ENCODE data around the gene CCDC146.

CCDC146 gene

GRCh38 chr7:77181015-77181595, 58.7 kb downstream of the CCDC146 start:
- Histone ChIP-seq H3K27ac (ENCODE audit: low read depth, low read length) (no peak overlapping the region), H3K4me3 (ENCODE audit: low read depth, low read length) (no peak overlapping the region), H3K36me3 (ENCODE audit: control insufficient read depth, insufficient read depth, low read length) (no peaks in the 10 kb centered on the region), H3K27me3 (ENCODE audit: control insufficient read depth, insufficient read depth, low read length) (no peaks in the 10 kb centered on the region), H3K9ac (ENCODE audit: low read length) (no peak overlapping the region), H3K9me3 (ENCODE audit: control insufficient read depth, insufficient read depth, low read depth, low read length) (no peaks in the 10 kb centered on the region), H3K4me1 (ENCODE audit: control insufficient read depth, insufficient read depth, low read length) (no peaks in the 10 kb centered on the region)

DNA sequence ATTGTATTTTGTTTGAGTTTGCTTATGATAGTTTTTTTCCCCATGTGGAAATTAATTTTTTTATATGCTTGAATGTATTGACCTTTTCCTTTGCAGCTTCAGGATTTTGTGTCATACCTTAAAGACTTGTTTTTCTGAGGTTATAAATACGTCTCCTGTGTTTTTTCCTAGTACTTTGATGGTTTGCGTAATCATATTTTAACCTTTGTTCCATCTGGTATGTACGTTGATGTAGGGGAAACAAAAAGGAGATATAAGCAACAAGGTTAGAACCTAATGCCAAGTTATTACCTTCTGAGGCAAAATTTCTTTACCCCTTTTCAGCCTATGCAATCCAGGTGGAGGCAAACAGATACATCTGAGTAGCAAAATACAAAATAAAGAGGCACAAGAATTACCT, 59.3 kb downstream of the CCDC146 start:
- Histone ChIP-seq H3K9me3 (ENCODE audit: control insufficient read depth, insufficient read depth, low read depth, low read length) (no peaks in the 10 kb centered on the region), H3K27me3 (ENCODE audit: control insufficient read depth, insufficient read depth, low read length) (no peaks in the 10 kb centered on the region), H3K4me1 (ENCODE audit: control insufficient read depth, insufficient read depth, low read length) (no peaks in the 10 kb centered on the region), H3K27ac (ENCODE audit: low read depth, low read length) (no peak overlapping the region), H3K36me3 (ENCODE audit: control insufficient read depth, insufficient read depth, low read length) (no peaks in the 10 kb centered on the region), H3K9ac (ENCODE audit: low read length) (no peak overlapping the region), H3K4me3 (ENCODE audit: low read depth, low read length) (no peak overlapping the region)

DNA sequence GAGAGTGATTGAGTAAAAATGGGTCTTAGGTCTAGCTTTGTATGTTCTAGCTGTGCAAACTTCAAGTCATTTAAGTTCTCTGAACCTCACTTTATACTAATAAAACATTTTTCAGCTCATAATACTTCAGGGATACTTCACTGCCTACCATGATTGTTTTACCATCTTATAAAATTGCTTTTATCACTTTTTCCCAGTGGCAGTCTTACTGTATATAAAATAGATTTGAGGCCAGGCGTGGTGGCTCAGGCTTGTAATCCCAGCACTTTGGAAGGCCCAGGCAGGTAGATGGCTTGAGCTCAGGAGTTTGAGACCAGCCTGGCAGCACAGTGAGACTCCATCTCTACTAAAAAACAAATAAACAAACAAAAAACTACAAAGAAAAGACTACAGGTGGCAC, 59.8 kb downstream of the CCDC146 start:
- no peaks in the 10 kb centered on the region for H3K27me3 ChIP-seq (ENCODE audit: control insufficient read depth, insufficient read depth, low read length)
- no peaks in the 10 kb centered on the region for H3K4me1 ChIP-seq (ENCODE audit: control insufficient read depth, insufficient read depth, low read length)
- no peaks in the 10 kb centered on the region for H3K36me3 ChIP-seq (ENCODE audit: control insufficient read depth, insufficient read depth, low read length)
- H3K27ac ChIP-seq (ENCODE audit: low read depth, low read length) = no peak overlapping the region
- H3K4me3 ChIP-seq (ENCODE audit: low read depth, low read length) = no peak overlapping the region
- H3K9ac ChIP-seq (ENCODE audit: low read length) = no peak overlapping the region
- no peaks in the 10 kb centered on the region for H3K9me3 ChIP-seq (ENCODE audit: control insufficient read depth, insufficient read depth, low read depth, low read length)

DNA sequence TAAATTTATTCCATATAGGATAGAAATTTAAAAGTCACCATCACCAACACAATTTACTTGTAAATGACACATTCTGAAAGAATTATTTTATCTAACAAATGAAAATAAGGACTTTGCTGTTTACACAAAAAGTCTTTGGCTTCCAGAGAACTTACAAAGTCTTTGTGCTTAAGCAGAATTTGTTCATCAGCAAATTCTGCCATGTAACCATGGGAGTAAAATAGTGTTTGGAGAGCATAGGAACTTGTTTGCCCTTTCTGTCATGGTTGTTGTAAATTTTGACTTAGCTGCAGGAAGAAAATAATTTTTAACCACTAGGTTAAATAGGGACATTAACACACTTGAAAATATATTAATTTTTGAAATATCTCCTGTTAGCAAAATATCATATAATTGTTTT, 62.0 kb downstream of the CCDC146 start:
- H3K27ac ChIP-seq (ENCODE audit: low read depth, low read length) = no peak overlapping the region
- H3K27me3 ChIP-seq (ENCODE audit: control insufficient read depth, insufficient read depth, low read length) = no peaks in the 10 kb centered on the region
- H3K9me3 ChIP-seq (ENCODE audit: control insufficient read depth, insufficient read depth, low read depth, low read length) = no peaks in the 10 kb centered on the region
- H3K4me3 ChIP-seq (ENCODE audit: low read depth, low read length) = no peak overlapping the region
- H3K9ac ChIP-seq (ENCODE audit: low read length) = no peak overlapping the region
- H3K4me1 ChIP-seq (ENCODE audit: control insufficient read depth, insufficient read depth, low read length) = no peaks in the 10 kb centered on the region
- no peaks in the 10 kb centered on the region for H3K36me3 ChIP-seq (ENCODE audit: control insufficient read depth, insufficient read depth, low read length)

DNA sequence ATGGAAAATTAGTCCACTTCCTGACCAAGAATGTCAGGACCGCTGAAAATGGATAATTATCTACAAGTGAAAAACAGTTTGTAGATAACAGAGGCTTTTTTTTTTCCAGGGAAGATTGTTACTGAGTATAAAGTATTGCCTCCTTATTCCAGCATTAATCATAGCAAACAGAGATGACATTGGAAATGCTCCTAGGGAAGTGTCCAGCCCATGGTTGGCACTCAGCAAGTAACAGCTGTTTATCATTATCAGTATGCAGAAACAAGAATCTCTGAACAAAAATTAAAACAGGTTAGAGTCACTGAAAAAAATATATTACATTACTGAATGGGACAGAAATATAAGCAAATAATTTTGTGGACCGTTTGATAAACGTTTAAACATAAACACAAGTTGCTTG, 62.6 kb downstream of the CCDC146 start:
- no peaks in the 10 kb centered on the region for H3K9me3 ChIP-seq (ENCODE audit: control insufficient read depth, insufficient read depth, low read depth, low read length)
- no peaks in the 10 kb centered on the region for H3K36me3 ChIP-seq (ENCODE audit: control insufficient read depth, insufficient read depth, low read length)
- H3K9ac ChIP-seq (ENCODE audit: low read length) = no peak overlapping the region
- H3K4me3 ChIP-seq (ENCODE audit: low read depth, low read length) = no peak overlapping the region
- H3K27me3 ChIP-seq (ENCODE audit: control insufficient read depth, insufficient read depth, low read length) = no peaks in the 10 kb centered on the region
- no peak overlapping the region for H3K27ac ChIP-seq (ENCODE audit: low read depth, low read length)
- H3K4me1 ChIP-seq (ENCODE audit: control insufficient read depth, insufficient read depth, low read length) = no peaks in the 10 kb centered on the region

- Histone ChIP-seq H3K4me3 (ENCODE audit: low read depth, low read length) (no peak overlapping the region), H3K36me3 (ENCODE audit: control insufficient read depth, insufficient read depth, low read length) (no peaks in the 10 kb centered on the region), H3K9ac (ENCODE audit: low read length) (no peak overlapping the region), H3K27me3 (ENCODE audit: control insufficient read depth, insufficient read depth, low read length) (no peaks in the 10 kb centered on the region), H3K4me1 (ENCODE audit: control insufficient read depth, insufficient read depth, low read length) (no peaks in the 10 kb centered on the region), H3K27ac (ENCODE audit: low read depth, low read length) (no peak overlapping the region), H3K9me3 (ENCODE audit: control insufficient read depth, insufficient read depth, low read depth, low read length) (no peaks in the 10 kb centered on the region)
Observed at GRCh38 chr7:77185866-77186265, 63.5 kb downstream of the CCDC146 start.

- H3K27me3 ChIP-seq (ENCODE audit: control insufficient read depth, insufficient read depth, low read length) = no peaks in the 10 kb centered on the region
- H3K9me3 ChIP-seq (ENCODE audit: control insufficient read depth, insufficient read depth, low read depth, low read length) = no peaks in the 10 kb centered on the region
- no peak overlapping the region for H3K4me3 ChIP-seq (ENCODE audit: low read depth, low read length)
- no peaks in the 10 kb centered on the region for H3K4me1 ChIP-seq (ENCODE audit: control insufficient read depth, insufficient read depth, low read length)
- no peaks in the 10 kb centered on the region for H3K36me3 ChIP-seq (ENCODE audit: control insufficient read depth, insufficient read depth, low read length)
- H3K27ac ChIP-seq (ENCODE audit: low read depth, low read length) = no peak overlapping the region
- no peak overlapping the region for H3K9ac ChIP-seq (ENCODE audit: low read length)
Observed at GRCh38 chr7:77188731-77189437, 66.5 kb downstream of the CCDC146 start.

GRCh38 chr7:77197141-77197540, 74.7 kb downstream of the CCDC146 start:
- Histone ChIP-seq H3K9me3 (ENCODE audit: control insufficient read depth, insufficient read depth, low read depth, low read length) (no peaks in the 10 kb centered on the region), H3K27ac (ENCODE audit: low read depth, low read length) (no peak overlapping the region), H3K4me1 (ENCODE audit: control insufficient read depth, insufficient read depth, low read length) (peaks cover 4% of the 10 kb centered on the region; the same call in 1 of the 2 replicates), H3K27me3 (ENCODE audit: control insufficient read depth, insufficient read depth, low read length) (no peaks in the 10 kb centered on the region), H3K9ac (ENCODE audit: low read length) (no peak overlapping the region), H3K4me3 (ENCODE audit: low read depth, low read length) (no peak overlapping the region), H3K36me3 (ENCODE audit: control insufficient read depth, insufficient read depth, low read length) (no peaks in the 10 kb centered on the region)

- Histone ChIP-seq H3K27ac (ENCODE audit: low read depth, low read length) (no peak within 1 kb of the TSS), H3K9me3 (ENCODE audit: control insufficient read depth, insufficient read depth, low read depth, low read length) (no peaks in the 10 kb centered on the region), H3K27me3 (ENCODE audit: control insufficient read depth, insufficient read depth, low read length) (no peaks in the 10 kb centered on the region), H3K4me3 (ENCODE audit: low read depth, low read length) (peak within 1 kb of the TSS; percentile 19), H3K36me3 (ENCODE audit: control insufficient read depth, insufficient read depth, low read length) (no peaks in the 10 kb centered on the region), H3K4me1 (ENCODE audit: control insufficient read depth, insufficient read depth, low read length) (peaks cover 4% of the 10 kb centered on the region; the same call in 1 of the 2 replicates), H3K9ac (ENCODE audit: low read length) (no peak within 1 kb of the TSS)
Observed at GRCh38 chr7:77199013-77199966, 76.9 kb downstream of the CCDC146 start, which contains the start of gene FGL2. TSS of gene FGL2 (minus strand) at chr7:77199819. CDS start at chr7:77199793, 26 bp downstream.

DNA sequence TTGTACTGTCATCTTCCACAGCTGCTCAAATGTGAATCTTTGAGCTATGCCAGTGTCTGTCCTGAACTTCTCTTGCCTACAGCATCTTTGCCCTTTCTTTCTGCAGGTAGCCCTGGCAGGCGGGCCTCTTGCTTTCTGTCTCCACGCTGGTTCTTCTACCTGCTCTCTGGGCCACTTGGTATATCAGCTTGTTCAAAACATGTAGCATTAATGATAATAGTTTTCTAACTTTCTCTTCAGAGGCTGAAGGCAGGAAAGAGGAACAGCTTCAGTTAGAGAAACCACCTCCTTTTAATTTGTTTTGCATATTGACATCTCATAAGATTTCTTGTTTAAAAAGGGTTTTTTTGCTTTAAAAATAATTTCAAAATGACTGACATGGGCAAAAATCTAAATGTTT, 78.1 kb downstream of the CCDC146 start:
- Histone ChIP-seq H3K36me3 (ENCODE audit: control insufficient read depth, insufficient read depth, low read length) (no peaks in the 10 kb centered on the region), H3K9me3 (ENCODE audit: control insufficient read depth, insufficient read depth, low read depth, low read length) (no peaks in the 10 kb centered on the region), H3K27ac (ENCODE audit: low read depth, low read length) (no peak overlapping the region), H3K4me1 (ENCODE audit: control insufficient read depth, insufficient read depth, low read length) (peaks cover 4% of the 10 kb centered on the region; the same call in 1 of the 2 replicates), H3K27me3 (ENCODE audit: control insufficient read depth, insufficient read depth, low read length) (no peaks in the 10 kb centered on the region), H3K9ac (ENCODE audit: low read length) (no peak overlapping the region), H3K4me3 (ENCODE audit: low read depth, low read length) (no peak overlapping the region)
